GM12878 (cell line): ENCODE results near the gene TOPORS. TPM values are rescaled to one million over a fixed set of nuclear protein-coding genes. Genes with fewer than 3 reads are reported as not detected.

Source experiments
- BCL11A ChIP-seq: IDR thresholded peaks from 2 replicates; pipeline ENCODE4 v1.6.1; 2011; ENCODE audit warnings: low read depth, low read length
- BCLAF1 ChIP-seq: fragments of 450-650 bp; IDR thresholded peaks from 2 replicates; pipeline ENCODE4 v1.6.1; 2017; ENCODE audit warnings: antibody characterized with exemption, mild to moderate bottlenecking, moderate library complexity
- EP300 ChIP-seq, 2 experiments: fragments of 150-350 bp in 1 of 2; IDR thresholded peaks; 2 replicates each; pipeline ENCODE4 v1.6.1; 2011 to 2012; ENCODE audit warnings: low read depth in 2 of 2, low read length in 2 of 2, borderline replicate concordance in 1 of 2, improper control_type of control experiment in 1 of 2, inconsistent platforms in 1 of 2; ENCODE audit not compliant: control insufficient read depth in 1 of 2
- FOXM1 ChIP-seq: IDR thresholded peaks from 2 replicates; pipeline ENCODE4 v1.6.1; 2012; ENCODE audit warnings: low read depth, mild to moderate bottlenecking, inconsistent platforms, low read length, moderate library complexity
- HDAC6 ChIP-seq: fragments of 200-600 bp; sonication (generic); IDR thresholded peaks from one replicate; pipeline ENCODE4 v1.8.0; 2017; ENCODE audit warnings: antibody characterized with exemption; ENCODE audit not compliant: unreplicated experiment
- IKZF2 ChIP-seq, 2 experiments: fragments of 450-650 bp; IDR thresholded peaks; 2 replicates each; pipeline ENCODE4 v1.6.1; 2017; ENCODE audit warnings: mild to moderate bottlenecking in 2 of 2, moderate library complexity in 2 of 2
- IRF4 ChIP-seq: IDR thresholded peaks from 2 replicates; pipeline ENCODE4 v1.6.1; 2011; ENCODE audit warnings: low read depth, low read length
- JUNB ChIP-seq: IDR thresholded peaks from 2 replicates; pipeline ENCODE4 v1.6.1; 2016; ENCODE audit warnings: antibody characterized with exemption, mild to moderate bottlenecking
- MXI1 ChIP-seq: fragments of 150-350 bp; IDR thresholded peaks from 2 replicates; pipeline ENCODE4 v1.6.1; 2011; ENCODE audit warnings: low read depth, mild to moderate bottlenecking, inconsistent platforms, low read length, improper control_type of control experiment
- PKNOX1 ChIP-seq: fragments of 450-650 bp; IDR thresholded peaks from 2 replicates; pipeline ENCODE4 v1.6.1; 2016; ENCODE audit warnings: mild to moderate bottlenecking
- RAD51 ChIP-seq: fragments of 450-650 bp; IDR thresholded peaks from 2 replicates; pipeline ENCODE4 v1.6.1; 2016; ENCODE audit warnings: moderate library complexity, mild to moderate bottlenecking, inconsistent platforms
- RBBP5 ChIP-seq: fragments of 200-600 bp; sonication (generic); conservative IDR thresholded peaks from 2 replicates; pipeline ENCODE4 v1.6.1; 2016
- RUNX3 ChIP-seq: IDR thresholded peaks from 2 replicates; pipeline ENCODE4 v1.6.1; 2012; ENCODE audit warnings: low read length, inconsistent platforms
- SIN3A ChIP-seq: IDR thresholded peaks from 2 replicates; pipeline ENCODE4 v1.6.1; 2012; ENCODE audit warnings: low read depth, low read length, improper control_type of control experiment
- SIX5 ChIP-seq: IDR thresholded peaks from 2 replicates; pipeline ENCODE4 v1.6.1; 2011; ENCODE audit warnings: mild to moderate bottlenecking, low read depth, low read length, moderate library complexity; ENCODE audit not compliant: severe bottlenecking
- SMARCA5 ChIP-seq: fragments of 450-650 bp; IDR thresholded peaks from 2 replicates; pipeline ENCODE4 v1.6.1; 2017; ENCODE audit warnings: mild to moderate bottlenecking
- SMC3 ChIP-seq: IDR thresholded peaks from 2 replicates; pipeline ENCODE4 v1.6.1; 2011; ENCODE audit warnings: low read length, improper control_type of control experiment, borderline replicate concordance
- SRF ChIP-seq, 2 experiments: IDR thresholded peaks; 2 replicates each; pipeline ENCODE4 v1.6.1; 2011; ENCODE audit warnings: low read depth in 2 of 2, low read length in 2 of 2, mild to moderate bottlenecking in 1 of 2, moderate library complexity in 1 of 2
- STAT3 ChIP-seq: IDR thresholded peaks from 2 replicates; pipeline ENCODE4 v1.6.1; 2011; ENCODE audit warnings: low read depth, low read length, improper control_type of control experiment
- SUPT20H ChIP-seq: IDR thresholded peaks from 2 replicates; pipeline ENCODE4 v1.6.1; 2011; ENCODE audit warnings: low read depth, mild to moderate bottlenecking, low read length, moderate library complexity, borderline replicate concordance; ENCODE audit not compliant: control insufficient read depth
- TAF1 ChIP-seq: IDR thresholded peaks from 2 replicates; pipeline ENCODE4 v1.6.1; 2011; ENCODE audit warnings: mild to moderate bottlenecking, low read depth, low read length, borderline replicate concordance
- TCF7 ChIP-seq: IDR thresholded peaks from 2 replicates; pipeline ENCODE4 v1.6.1; 2014; ENCODE audit warnings: antibody characterized with exemption, borderline replicate concordance
- YBX1 ChIP-seq: fragments of 450-650 bp; IDR thresholded peaks from 2 replicates; pipeline ENCODE4 v1.6.1; 2016; ENCODE audit warnings: antibody characterized with exemption
- polyA plus RNA-seq, 11 experiments: library from polyadenylated mRNA; depleted of rRNA in 4 of 11; unstranded in 6 of 11; stranded (reverse) in 5 of 11; fragments of >200 nt; fragmentation: Nextera tagmentation in 4 of 11; fragmentation: Illumina TruSeq in 1 of 11; extraction: Ambion mirVana in 4 of 11; extraction: Trizol in 1 of 11; gene quantifications; 1 replicate in 1 of 11; 2 replicates in 10 of 11; pipeline versions ENCODE4 v1.2.1 to v1.2.3, GENCODE V29; 2011 to 2016; ENCODE audit warnings: inconsistent platforms in 2 of 11, missing spikeins in 2 of 11, low read depth in 1 of 11
- total RNA-seq, 4 experiments: library from RNA; depleted of rRNA in 3 of 4; stranded (reverse); fragments of >200 nt in 3 of 4; fragmentation: Illumina TruSeq in 1 of 4; extraction: Trizol in 1 of 4; gene quantifications; 2 replicates each; pipeline versions ENCODE4 v1.2.1 to v1.2.3, GENCODE V29; 2013 to 2021
- TF ChIP-seq, protein P1 (sequence below): fragments of 450-650 bp; IDR thresholded peaks from 2 replicates; pipeline ENCODE4 v1.6.1; 2018; ENCODE audit warnings: borderline replicate concordance, mild to moderate bottlenecking; ENCODE audit not compliant: partially characterized antibody

TOPORS gene
- total and polyA plus RNA-seq, 10 of the 15 experiments (the other 5 are each of a cell fraction or from before 2014, with no cell fraction given): 6.0 to 27.8 (median 14.3) TPM

DNA sequence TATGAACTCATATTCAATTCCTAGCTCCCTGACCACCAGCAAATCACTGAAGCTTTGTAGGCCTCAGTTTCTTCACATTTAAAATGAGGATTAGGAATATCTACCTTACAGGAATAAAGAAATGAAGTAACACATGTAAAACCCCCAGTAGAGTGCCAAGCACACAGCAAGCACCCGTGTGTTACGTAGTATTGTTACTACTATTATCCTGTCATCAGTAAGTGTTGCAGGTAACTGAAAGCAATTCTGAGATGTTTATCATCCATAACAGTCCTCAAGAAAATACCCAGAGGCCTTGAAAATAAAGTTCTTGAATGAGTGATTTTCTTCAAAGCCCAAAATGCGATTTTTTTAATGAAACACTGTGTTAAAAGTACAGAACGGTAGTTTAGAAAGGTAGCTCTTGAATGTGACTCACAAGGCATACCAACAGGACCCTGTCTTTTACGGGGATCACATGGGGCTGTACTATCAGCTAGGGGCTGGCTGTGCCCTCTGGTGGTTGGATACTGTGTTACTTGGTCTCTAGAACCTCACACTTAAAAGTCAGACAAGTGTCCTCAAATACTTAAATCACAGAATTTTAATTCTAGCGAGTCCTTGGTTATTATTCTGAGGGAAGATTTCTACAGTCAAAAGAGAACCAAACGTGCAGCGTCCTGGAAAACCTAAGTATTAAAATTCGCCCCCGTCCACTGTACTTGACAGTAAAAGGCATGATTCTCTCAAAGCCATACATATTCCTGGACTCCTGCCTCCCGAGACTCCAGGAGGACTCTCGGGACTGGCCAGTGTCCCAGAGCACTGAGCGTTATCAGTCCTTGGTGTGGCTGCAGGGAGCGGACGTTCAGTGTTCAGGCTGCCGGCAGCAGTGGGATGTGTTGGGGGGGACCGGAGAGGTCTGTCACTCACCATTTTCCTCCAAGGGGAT lies 19.8 kb upstream of the TOPORS start (continued):
- TF ChIP-seq JUNB: no peak
- TF ChIP-seq IRF4: 0 out of 2 replicates have a peak, but pooled peaks have one; percentile 24
- TF ChIP-seq RBBP5: no peak
- no peak for TF ChIP-seq SIX5
- no peak for TF ChIP-seq STAT3
- no peak for TF ChIP-seq TCF7
- TF ChIP-seq HDAC6: no peak
- TF ChIP-seq BCLAF1: no peak
- TF ChIP-seq RUNX3: peak; percentile 35; the same call in 1 of the 2 replicates
- TF ChIP-seq PKNOX1: no peak
- TF ChIP-seq TAF1: no peak
- no peak for TF ChIP-seq SIN3A
- peak; percentile 58; the same call in 1 of the 2 replicates for TF ChIP-seq SMARCA5
- 0 out of 2 replicates have a peak, but pooled peaks have one; percentile 4 for TF ChIP-seq FOXM1
- TF ChIP-seq YBX1: no peak
- TF ChIP-seq SUPT20H: no peak
- TF ChIP-seq, protein P1, sequence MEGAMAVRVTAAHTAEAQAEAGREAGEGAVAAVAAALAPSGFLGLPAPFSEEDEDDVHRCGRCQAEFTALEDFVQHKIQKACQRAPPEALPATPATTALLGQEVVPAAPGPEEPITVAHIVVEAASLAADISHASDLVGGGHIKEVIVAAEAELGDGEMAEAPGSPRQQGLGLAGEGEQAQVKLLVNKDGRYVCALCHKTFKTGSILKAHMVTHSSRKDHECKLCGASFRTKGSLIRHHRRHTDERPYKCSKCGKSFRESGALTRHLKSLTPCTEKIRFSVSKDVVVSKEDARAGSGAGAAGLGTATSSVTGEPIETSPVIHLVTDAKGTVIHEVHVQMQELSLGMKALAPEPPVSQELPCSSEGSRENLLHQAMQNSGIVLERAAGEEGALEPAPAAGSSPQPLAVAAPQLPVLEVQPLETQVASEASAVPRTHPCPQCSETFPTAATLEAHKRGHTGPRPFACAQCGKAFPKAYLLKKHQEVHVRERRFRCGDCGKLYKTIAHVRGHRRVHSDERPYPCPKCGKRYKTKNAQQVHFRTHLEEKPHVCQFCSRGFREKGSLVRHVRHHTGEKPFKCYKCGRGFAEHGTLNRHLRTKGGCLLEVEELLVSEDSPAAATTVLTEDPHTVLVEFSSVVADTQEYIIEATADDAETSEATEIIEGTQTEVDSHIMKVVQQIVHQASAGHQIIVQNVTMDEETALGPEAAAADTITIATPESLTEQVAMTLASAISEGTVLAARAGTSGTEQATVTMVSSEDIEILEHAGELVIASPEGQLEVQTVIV: no peak
- TF ChIP-seq RAD51: peak; percentile 90
- TF ChIP-seq SMC3: peak; percentile 82
- TF ChIP-seq SRF (IDR thresholded peaks at IDR 0.05; ENCODE audit: low read depth in 2 of 2, low read length in 2 of 2): no peak
- TF ChIP-seq IKZF2 (IDR thresholded peaks at IDR 0.05): no peak
- peak; percentile 57; the same call in 1 of the 2 replicates for TF ChIP-seq MXI1
- no peak for TF ChIP-seq EP300 (IDR thresholded peaks at IDR 0.05; ENCODE audit: borderline replicate concordance in 1 of 2, control insufficient read depth in 1 of 2, low read depth in 2 of 2, low read length in 2 of 2)
- TF ChIP-seq BCL11A: no peak
